ENCODE data around the gene GTSE1.

The GTSE1 gene

GRCh38 chr22:46326066-46326680, 29.5 kb downstream of the GTSE1 start:
- DNase-seq (ENCODE audit: low read depth, low spot score), result no peak

GRCh38 chr22:46327691-46328465, 31.2 kb downstream of the GTSE1 start:
- no peak for DNase-seq (ENCODE audit: low read depth, low spot score)

- no peak for DNase-seq (ENCODE audit: low read depth, low spot score)
These were observed 32.1 kb downstream of the GTSE1 start for GRCh38 chr22:46328797-46329196.

- no peak for DNase-seq (ENCODE audit: low read depth, low spot score)
These were observed 32.9 kb downstream of the GTSE1 start for GRCh38 chr22:46329616-46330015.

GRCh38 chr22:46330426-46330825, 33.8 kb downstream of the GTSE1 start:
- DNase-seq (ENCODE audit: low read depth, low spot score), result no peak

GRCh38 chr22:46331496-46331895, 34.8 kb downstream of the GTSE1 start:
- DNase-seq (ENCODE audit: low read depth, low spot score), result no peak

GRCh38 chr22:46335201-46336118, 38.8 kb downstream of the GTSE1 start, which contains the start of gene TRMU:
TRMU (plus strand) TSS chr22:46335714; CDS start chr22:46335765, 51 bp downstream.
- peak; percentile 91 for DNase-seq (ENCODE audit: low read depth, low spot score)

DNA sequence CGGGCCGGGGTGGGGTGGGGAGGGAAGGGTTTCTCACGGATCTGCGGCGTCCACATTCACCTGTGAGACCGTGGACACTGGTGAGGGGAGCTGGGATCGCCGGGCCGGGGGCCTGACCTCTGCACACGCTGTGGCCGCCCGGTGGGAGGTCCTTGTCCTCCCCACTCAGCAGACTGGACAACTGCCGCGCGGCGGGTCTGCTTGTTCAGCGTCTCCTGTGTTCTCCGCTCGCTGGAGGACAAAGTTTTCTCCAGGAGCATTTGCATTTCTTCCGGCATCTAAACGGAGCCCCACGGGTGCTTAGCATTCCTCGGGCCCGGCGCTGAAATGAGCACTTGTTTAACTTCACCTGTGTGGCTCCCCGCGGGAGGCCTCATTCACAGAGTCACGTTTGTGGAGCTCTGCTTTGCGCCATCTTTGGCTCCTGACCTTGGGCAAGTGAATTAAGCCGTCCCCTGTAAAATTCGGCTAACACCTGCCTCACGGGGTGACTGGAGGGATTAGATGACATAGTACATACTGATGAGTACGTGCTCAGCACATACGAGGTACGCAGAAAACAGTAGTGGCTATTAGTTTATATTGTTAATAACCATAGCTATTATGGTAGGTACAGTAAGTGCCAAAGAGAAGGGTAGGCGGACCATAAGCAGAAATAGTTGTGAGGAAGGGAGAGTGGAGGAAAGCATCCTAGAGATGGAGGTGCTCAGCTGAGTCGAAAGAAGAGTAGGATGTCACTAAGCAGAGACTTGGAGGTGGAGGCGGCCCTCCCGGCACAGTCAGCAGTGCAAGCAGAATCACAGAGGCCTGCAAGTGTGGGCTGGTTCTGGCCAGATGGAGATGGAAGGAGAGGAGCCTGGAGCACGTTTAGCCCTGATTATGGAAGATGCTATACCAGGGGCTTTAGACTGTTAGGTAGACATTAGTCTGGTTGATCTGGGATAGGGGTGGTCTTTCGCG, 39.7 kb downstream of the GTSE1 start:
- DNase-seq (ENCODE audit: low read depth, low spot score), result peak; percentile 31

GRCh38 chr22:46337870-46338269, 41.2 kb downstream of the GTSE1 start:
- no peak for DNase-seq (ENCODE audit: low read depth, low spot score)

GRCh38 chr22:46338636-46339035, 42.0 kb downstream of the GTSE1 start:
- DNase-seq (ENCODE audit: low read depth, low spot score), result no peak

GRCh38 chr22:46339956-46340355, 43.3 kb downstream of the GTSE1 start:
- no peak for DNase-seq (ENCODE audit: low read depth, low spot score)

DNA sequence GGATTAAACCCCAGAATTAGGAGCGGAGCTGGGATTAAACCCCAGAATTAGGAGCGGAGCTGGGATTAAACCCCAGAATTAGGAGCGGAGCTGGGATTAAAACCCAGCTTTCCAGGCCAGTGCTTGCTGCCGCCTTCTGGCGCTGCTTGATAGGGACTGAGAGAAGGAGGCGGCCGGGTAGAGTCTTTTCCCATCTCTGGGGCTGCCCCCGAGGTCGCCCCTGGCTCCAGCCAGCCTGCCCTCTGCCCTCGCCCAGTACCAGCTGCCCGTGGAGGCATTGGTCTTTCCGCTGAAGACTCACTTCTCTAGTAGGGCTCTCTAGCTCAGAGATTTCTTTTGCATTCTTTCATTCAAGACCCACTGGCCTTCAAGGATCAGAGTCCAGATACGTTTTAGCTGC, 44.0 kb downstream of the GTSE1 start:
- no peak for DNase-seq (ENCODE audit: low read depth, low spot score)

- DNase-seq (ENCODE audit: low read depth, low spot score), result no peak
These were observed 50.2 kb downstream of the GTSE1 start for GRCh38 chr22:46346680-46347405.

- DNase-seq (ENCODE audit: low read depth, low spot score), result no peak
These were observed 51.0 kb downstream of the GTSE1 start for GRCh38 chr22:46347646-46348045.

GRCh38 chr22:46348099-46348695, 51.5 kb downstream of the GTSE1 start:
- DNase-seq (ENCODE audit: low read depth, low spot score), result no peak

DNA sequence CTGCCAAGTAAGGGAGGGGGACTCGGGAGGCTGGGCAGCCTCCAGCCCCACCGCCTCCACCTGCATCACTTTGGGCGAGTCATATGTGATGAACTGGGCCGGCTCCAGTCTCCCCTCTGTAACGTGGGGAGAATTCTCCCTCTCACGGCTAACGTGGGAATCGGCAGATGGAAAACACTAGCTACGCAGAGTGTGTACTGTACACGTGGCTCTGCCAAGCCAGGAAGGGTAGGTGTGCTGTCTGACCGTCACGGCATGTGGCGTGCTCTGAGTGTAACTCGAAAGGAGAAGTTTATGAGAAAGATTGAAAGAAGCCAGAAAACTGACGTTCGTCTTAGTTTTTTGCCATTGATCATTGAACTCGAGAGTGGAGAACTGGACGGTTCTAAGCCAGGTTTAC, 52.6 kb downstream of the GTSE1 start:
- DNase-seq (ENCODE audit: low read depth, low spot score), result no peak

DNA sequence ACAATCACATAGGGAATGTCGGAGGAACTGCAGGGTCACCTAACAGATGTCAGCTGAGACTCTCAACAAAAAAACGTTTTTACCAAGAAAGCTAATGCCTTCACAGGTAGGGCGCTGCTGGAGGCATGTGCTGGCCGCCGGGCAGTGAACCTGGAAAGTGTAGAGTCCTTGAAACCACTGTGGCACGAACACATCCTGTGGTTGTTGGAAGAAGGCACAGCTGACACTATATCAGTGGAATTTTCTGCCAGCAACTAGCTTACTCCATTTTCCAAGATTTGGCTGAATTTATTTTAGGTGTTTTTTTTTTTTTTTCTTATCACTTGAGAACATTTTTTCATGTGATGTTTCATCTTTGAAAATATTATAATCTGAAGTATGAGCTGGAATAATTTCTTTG, 53.0 kb downstream of the GTSE1 start:
- no peak for DNase-seq (ENCODE audit: low read depth, low spot score)

- no peak for DNase-seq (ENCODE audit: low read depth, low spot score)
These were observed 53.5 kb downstream of the GTSE1 start for GRCh38 chr22:46350121-46350520.

DNA sequence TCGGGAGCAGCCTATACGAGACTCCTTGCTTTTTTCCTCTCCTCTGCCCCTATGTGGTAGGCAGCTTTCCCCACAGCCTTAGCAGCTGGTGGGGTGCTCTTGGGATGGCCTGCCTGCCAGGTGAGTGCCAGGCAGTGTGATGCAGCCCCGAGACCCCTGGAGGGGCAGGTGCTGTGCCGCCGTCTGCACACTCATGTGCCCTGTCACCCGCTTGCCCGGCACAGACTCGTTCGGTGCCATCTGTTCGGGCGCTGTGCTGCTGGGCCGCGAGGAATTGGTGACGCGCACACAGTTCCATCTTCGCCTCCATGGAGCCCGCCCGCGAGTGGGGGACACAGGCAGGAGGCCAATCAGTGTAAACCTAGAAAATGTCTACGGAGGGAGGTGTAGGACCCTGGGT, 54.0 kb downstream of the GTSE1 start:
- DNase-seq (ENCODE audit: low read depth, low spot score), result no peak

GRCh38 chr22:46351131-46351735, 54.6 kb downstream of the GTSE1 start:
- DNase-seq (ENCODE audit: low read depth, low spot score), result no peak

Measured in ELF-1 (cell line).